C4-2B (cell line): Measurements from ENCODE around the gene NELFA.

Source experiments
- H3K27ac ChIP-seq: fragments of 450-650 bp; 2 replicates; pipeline ENCODE4 v1.5.1; 2017
- ZFX ChIP-seq: fragments of 450-650 bp; IDR thresholded peaks from 2 replicates; pipeline ENCODE4 v1.6.1; 2017
- TF ChIP-seq, protein P1 (sequence below): fragments of 450-650 bp; conservative IDR thresholded peaks from 2 replicates; pipeline ENCODE4 v1.5.1; 2017; ENCODE audit warnings: mild to moderate bottlenecking

Gene NELFA

DNA sequence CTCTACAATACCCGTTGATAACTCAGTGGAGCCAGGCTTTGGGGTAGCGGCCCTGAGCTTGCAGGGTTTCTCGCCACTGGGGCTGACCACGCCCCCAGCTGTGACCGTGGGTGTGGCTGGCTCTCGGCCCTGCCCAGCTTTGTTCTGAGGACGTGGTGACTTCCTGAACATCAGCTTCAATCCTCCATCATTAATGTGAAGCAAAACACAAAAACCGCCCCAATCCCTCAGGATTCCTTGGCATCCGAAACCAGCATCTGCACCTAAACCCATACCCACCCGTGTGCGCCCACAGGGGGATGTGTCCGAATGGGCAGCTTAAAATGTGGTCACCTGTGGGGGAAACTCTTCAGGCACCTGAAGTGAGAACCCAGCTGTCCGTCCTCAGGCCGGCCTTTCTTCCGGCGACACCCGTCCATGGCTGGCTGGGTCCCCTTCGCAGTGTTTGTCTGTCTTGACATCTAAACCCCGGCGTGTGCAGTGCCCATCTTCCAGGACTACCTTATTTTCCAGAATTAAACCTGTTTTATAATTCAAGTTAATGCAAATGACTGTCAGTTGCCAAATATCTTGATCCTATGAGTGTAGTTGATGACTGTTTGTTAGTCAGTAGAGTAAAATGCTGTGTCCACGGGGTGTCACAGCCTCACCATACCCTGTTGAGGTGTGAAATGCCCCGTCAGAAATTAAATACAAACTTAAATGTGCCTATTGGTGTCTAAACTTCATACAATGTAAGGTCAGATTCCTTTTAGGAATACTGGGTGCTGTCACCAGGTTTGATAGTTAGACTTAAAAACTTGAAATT, 27.3 kb downstream of the NELFA start:
- TF ChIP-seq, protein P1, sequence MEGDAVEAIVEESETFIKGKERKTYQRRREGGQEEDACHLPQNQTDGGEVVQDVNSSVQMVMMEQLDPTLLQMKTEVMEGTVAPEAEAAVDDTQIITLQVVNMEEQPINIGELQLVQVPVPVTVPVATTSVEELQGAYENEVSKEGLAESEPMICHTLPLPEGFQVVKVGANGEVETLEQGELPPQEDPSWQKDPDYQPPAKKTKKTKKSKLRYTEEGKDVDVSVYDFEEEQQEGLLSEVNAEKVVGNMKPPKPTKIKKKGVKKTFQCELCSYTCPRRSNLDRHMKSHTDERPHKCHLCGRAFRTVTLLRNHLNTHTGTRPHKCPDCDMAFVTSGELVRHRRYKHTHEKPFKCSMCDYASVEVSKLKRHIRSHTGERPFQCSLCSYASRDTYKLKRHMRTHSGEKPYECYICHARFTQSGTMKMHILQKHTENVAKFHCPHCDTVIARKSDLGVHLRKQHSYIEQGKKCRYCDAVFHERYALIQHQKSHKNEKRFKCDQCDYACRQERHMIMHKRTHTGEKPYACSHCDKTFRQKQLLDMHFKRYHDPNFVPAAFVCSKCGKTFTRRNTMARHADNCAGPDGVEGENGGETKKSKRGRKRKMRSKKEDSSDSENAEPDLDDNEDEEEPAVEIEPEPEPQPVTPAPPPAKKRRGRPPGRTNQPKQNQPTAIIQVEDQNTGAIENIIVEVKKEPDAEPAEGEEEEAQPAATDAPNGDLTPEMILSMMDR = no peak
- no peak for TF ChIP-seq ZFX
- no peak overlapping the region for H3K27ac ChIP-seq

DNA sequence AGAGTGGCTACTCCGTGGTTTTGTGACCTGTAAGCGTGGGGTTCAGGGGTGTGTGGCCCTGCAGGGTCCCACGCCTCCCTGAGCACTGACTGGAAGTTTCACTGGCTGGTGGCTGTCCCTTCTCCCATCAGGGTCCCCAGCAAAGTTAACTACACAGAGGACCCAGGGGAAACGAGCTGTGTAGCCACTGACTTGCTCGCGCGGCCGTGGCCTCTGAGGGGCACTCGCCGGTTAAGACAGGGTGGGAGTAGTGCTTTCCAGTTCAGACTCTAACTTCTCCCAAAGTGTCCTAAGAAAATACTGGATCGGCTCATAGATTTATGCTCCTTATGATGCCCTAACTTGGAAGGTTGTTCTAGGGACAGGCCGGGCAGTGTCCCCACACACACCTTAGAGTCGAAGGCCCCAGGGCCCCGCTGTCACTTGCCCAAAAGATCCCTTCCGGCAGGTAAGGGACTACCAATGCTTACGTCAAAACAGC, 28.2 kb downstream of the NELFA start:
- H3K27ac ChIP-seq = no peak overlapping the region
- TF ChIP-seq, protein P1 = no peak
- no peak for TF ChIP-seq ZFX

DNA sequence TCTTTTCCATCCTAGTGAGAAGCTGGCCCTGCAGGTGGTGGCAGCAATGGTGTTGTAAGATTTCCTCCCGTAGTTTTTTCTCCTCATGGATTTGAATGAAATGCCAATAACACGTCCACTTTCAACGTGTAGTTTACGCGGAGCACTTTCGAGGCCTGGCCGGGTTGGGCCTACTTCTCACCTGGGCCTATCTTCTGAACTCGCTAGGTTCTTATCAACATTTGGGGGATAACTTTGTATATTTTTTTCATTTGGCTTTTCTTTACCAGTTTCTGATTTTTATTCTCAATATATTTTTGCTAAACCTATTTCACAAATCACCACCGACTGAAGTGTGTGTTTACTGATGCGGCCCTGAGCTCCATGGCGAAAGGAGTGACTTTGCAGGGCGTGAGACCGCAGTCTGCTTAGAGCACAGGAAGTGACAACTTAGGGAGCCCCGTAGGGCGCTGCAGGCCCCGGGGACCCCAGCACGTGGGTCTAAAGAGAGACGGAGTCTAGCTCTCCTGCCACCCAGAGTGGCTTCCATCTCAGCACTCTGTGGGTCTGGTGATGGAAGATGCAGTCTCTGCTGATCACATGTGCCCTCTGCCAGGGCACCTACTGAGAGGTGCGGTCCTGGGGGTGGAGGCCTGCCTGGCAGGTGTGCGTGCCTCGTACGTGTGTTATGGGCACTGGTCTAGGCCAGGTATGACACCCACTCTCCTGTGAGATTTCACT, 29.1 kb downstream of the NELFA start:
- TF ChIP-seq, protein P1 = no peak
- TF ChIP-seq ZFX = no peak
- H3K27ac ChIP-seq = no peak overlapping the region

DNA sequence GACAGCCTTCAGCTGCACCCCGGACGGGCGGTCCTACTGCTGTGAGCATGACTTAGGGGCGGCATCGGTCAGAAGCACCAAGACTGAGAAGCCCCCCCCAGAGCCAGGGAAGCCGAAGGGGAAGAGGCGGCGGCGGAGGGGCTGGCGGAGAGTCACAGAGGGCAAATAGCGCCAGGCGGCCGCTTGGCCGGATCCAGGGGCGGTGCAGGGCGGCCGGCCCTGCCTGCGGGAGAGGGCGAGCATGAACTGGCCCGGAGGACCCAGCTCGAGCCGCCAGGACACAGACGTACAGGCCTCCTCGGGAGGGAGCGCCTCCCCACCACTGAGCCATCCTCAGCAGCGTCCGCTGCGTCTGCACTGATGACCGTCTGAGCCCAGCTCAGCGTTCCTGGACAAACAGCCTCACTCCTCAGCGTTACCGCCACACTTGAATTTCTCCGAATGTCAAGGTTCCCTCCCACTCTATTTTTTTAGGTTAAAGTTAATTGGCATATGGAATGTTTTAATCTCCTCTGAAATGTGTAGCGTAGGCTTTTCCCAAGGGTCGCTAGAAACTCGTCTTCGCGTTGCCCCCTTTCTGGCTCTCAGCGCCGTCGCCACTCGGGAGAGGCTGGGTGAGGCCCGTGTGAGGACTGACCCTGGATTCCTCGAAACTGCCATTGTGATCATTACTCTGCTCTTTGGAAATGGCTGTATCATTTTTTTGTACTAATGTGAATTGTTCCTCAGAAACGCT, 29.9 kb downstream of the NELFA start:
- no peak overlapping the region for H3K27ac ChIP-seq
- TF ChIP-seq ZFX = no peak
- TF ChIP-seq, protein P1 = no peak

DNA sequence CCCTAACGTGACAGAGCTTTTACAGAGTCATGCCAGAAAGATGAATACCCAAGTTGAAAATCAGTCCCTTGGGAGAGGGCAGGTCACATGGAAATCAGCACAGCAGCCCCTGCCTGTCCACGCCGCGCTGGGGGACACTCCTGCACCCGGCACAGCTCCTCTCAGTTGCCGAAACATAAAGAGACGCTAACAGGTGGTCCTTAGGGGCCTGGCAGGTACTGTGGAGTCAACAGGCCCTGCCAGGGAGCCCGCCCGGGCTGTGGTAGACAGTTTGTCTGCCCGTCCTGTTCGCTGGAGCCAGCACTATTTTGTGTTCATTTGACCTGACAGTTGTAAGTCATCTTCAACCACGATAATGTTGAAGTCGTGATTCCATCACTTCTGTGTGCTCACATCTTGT, 30.5 kb downstream of the NELFA start:
- no peak for TF ChIP-seq ZFX
- TF ChIP-seq, protein P1 = no peak

DNA sequence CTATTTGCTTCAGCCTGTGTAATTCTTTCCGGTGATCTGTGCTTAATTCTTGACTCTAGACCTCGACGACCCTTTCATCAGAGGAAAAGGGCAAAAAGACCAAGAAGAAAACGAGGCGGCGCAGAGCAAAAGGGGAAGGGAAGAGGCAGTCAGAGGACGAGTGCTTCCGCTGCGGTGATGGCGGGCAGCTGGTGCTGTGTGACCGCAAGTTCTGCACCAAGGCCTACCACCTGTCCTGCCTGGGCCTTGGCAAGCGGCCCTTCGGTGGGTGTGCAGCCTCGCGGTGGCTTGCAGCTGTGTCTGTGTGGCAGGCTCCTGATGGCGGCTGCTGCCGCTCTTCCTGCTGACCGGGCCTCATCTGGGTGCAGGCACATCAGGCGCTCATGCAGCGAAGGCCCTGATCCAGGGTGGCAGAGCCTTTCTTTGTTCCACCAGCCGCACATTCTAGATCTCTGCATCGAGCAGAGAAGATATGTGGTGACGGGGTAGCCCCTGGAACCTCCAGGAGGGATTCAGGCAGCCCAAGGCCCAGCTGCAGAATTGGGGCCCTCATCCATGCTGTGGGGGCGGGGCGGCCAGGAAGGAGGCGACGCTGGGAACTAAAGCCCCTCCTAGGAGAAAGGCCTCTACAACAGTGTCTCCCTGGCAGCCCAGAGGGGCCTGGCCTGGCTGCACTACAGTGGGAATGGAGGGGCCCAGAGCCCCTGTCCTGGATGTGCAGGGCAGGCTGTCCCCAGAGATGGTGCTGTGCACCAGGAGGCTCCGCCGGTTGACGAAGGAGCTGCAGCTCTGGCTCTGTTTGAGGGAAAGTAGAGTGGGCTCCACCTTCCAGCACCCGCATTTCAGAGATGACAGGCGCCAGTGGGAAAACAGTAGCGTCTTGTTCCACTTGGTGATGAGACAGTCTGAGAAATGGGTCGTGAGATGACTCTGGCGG, 32.1 kb downstream of the NELFA start:
- TF ChIP-seq, protein P1 = no peak
- no peak overlapping the region for H3K27ac ChIP-seq

More for the DNA sequence above, 30.5 kb downstream of the NELFA start:
- H3K27ac ChIP-seq = no peak overlapping the region
